HG03575 (cell line): Measurements from ENCODE around the gene FAM168A.

Experiments used
- ATAC-seq: cut with Tn5 transposase; IDR thresholded peaks from one replicate; pipeline ENCODE4 v1.9.1; 2021; ENCODE audit not compliant: unreplicated experiment, insufficient number of reproducible peaks, low FRiP score; ENCODE audit errors: extremely low read depth

FAM168A gene, protein sequence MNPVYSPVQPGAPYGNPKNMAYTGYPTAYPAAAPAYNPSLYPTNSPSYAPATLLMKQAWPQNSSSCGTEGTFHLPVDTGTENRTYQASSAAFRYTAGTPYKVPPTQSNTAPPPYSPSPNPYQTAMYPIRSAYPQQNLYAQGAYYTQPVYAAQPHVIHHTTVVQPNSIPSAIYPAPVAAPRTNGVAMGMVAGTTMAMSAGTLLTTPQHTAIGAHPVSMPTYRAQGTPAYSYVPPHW

DNA sequence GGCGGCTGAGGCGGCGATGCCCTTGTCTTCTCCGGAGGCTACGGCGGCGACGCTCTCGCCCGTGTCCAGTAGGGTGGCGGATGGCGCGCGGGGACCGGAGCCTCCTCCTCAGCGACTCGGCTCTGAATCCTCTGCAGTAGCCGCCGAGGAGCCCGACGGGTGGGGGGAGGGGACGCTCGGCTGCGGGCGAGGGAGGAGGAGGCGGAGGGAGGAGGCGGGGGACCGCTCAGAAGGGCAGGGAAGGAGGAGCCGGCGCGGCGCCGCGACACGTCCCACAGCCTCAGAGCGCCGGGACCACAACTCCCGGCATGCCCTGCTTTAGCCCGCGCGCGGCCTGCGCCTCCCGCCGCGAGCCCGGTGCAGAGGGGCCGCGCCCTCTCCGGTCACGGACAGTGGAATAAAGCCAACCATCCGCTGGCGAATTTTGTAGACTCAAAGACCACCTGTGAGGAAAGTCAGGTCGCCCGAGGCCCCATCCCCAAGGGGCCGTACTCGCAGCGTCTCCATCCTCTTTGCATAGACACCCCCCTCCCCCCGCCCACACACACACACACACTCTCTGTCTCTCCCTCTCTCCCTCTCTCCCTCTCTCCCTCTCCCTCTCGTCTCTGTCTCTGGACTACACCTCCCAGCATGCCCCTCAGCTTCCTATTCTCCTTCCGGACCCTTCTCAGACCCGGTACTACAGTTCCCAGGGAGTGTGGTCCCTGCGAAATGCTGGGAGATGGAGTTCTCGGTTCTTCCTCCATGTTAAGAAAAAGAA, at the start of gene FAM168A:
FAM168A (minus strand) TSS at position 157 of the 763 bp plus-strand sequence. CDS start 129,638 bp downstream, outside the sequence.
- no peak for ATAC-seq

GRCh38 chr11:73647459-73648100, 49.7 kb upstream of the FAM168A start:
- no peak for ATAC-seq

DNA sequence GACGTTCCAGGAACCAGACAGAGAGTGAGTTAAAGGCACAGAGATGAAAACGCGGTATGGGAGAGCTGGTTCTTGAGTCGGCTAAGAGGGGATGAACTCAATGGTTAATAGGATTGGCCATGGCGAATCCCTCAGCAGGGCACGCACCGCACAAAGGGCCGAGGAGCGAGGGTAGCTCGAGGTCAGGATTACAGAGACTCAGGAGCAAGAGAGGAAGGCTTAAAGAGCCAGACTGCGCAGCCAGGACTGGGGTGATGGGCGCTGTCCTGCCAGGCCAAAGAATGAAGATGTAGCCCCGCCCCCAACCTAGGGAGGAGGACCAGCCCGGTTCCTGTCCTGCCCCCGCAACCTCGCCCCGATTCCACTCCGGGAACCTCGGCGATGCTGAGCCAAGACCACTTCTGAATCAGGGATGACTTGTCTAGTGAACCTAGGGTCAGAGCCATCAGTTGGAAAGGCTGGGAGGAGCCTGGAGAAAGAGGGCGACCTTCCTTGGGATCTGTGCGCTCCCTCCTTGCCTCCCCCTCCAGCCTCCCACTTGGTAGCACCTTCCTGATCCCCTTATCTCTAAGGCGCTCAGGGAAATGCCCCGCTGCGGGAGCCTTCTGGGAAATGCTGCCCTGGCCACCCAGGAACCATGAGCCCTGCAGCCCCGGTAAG, 48.2 kb upstream of the FAM168A start, which contains the start of gene PLEKHB1:
PLEKHB1 (plus strand) TSS at position 610 of the 660 bp plus-strand sequence; CDS start at position 638, 28 bp downstream.
- ATAC-seq = no peak

DNA sequence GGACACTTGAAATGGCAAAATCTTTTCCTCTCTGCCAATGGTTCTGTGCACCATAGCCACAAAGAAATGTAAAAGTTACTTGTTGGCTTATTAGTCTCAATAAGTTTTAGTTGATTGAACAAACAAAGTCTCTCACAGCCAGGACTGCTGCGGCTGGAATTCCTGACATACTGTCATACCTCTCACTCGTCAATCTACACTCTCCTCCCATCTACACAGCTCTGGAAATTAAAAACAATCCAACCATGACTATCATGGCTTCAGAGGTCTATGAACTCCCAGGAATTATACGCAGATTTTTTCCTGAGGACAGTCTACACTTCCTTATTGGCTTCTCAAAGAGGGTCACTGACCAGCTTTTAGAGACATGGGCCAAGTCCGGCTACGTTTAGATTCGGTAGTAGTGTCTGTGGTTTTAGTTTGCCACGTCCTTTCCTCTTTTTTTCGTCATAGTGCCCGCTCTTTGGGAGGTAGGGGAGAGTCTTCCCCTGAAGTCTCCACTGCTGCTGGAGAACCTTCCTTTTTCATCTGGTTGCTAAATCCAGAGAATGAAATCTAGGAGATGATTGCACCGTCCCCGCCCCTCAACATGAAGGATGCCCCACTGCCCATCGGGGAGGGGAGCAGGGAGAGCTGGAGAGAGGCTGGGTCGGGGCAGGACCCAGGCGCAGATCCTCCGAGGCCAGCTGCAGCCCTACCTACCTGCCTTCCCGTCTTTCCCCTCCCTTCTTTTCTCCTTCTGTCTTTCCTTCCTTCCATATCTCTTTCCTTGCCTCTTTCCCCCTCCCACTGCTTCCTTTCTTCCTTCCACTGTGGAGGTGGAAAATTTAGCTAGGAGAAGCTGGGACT, 47.4 kb upstream of the FAM168A start:
- no peak for ATAC-seq

DNA sequence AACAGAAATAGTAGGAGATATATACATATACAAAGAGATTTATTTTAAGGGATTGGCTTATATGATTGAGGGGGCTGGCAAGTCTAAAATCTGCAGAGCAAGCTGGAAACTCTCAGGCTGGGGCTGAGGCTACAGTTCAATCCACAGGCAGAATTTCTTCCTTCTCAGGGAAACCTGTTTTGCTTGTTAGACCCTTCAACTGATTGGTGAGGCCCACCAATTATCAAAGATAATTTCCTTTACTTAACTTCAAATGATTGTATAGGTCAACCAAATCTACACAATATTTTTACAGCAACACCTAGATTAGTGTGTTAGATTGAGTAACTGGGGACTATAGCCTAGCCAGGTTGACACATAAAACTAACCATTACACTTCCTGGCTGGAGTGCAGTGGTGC, 43.8 kb upstream of the FAM168A start:
- no peak for ATAC-seq

DNA sequence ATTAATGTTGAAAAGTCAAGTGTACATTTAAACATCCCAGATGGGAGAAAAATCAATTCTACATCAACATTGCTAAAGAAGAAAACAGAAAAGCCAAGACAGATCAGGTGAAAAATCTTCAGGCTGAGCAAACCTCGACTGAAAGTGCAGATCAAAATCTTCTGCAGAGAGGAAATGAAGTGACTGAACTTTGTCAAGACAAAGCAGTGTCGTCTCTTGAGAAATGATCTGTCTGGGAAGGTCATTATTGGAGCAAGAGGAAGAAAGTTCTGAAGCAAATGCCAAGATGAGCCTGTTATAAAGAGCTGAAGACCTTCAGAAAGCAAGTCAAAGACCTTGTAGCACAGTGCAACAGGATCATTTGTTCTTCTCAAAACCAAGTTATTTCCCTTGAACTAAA, 42.7 kb upstream of the FAM168A start:
- ATAC-seq = no peak

GRCh38 chr11:73637012-73637411, 39.1 kb upstream of the FAM168A start:
- ATAC-seq = no peak

DNA sequence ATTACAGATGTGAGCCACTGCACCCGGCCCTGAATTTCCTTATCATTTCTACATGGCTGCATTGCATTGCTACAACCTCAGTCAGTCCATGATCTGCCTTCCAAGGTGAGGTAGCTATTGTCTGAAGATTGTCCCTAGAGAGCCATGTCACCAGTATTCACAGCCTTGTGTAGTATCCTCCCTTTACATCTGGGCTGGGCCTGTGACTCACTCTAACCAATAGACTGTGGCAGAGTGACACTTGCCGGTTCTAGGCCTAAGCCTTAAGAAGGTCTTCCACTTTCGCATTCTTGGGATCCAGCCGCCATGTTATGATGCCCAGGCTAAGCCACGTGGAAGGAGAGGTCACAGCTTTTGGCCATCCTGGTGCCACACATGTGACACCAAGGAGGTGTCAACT, 38.3 kb upstream of the FAM168A start:
- no peak for ATAC-seq

DNA sequence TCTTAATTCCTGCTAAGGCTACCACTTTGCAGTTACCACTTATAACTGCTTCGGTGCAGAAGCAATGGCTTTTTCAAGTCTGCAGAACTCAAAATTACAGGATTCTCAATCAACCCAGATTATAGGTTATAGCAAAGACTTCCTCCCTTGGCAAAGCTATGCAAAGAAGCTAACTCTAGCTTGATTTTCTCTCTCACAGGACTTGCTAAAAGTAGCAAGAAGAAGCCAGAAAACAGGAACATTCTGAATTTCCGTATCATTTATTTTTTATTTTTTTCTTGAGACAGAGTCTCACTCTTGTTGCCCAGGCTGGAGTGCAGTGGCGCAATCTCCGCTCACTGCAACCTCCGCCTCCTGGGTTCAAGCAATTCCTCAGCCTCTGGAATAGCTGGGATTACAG, 37.8 kb upstream of the FAM168A start:
- no peak for ATAC-seq

DNA sequence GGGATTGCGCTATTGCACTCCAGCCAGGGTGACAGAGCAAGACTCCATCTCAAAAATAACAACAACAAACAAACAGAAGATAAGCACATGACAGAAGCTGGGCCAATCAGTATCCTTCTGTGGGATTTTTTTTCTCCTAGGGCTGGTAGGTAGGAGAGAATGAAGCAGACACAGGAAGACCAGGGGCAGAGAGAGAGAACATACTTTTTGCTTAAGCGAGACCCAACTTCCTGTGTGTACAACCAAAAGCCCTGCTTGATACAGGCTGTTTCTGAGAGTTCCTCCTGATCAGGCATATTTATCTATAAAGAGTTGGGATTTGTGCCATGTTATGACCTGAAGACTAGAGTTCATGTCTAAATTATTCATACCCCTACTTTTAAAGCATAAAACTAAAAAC, 36.1 kb upstream of the FAM168A start:
- no peak for ATAC-seq

- ATAC-seq = no peak
These were observed 35.1 kb upstream of the FAM168A start for GRCh38 chr11:73632996-73633395.

DNA sequence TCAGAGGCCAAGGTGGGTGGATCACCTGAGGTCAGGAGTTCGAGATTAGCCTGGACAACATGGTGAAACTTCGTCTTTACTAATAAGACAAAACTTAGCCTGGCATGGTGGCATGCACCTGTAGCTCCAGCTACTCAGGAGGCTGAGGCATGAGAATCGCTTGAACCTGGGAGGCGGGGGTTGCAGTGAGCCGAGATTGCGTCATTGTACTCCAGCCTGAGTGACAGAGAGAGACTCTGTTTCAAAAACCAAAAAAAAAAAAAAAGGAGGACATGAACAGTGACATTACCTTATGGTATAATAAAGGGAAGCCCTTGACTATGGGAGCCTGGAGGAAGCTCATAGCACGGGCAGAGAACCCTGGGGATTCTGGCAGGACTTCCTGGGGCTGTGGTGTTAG, 32.0 kb upstream of the FAM168A start:
- no peak for ATAC-seq

- no peak for ATAC-seq
These were observed 27.9 kb upstream of the FAM168A start for GRCh38 chr11:73625696-73626318.

- ATAC-seq = no peak
These were observed 25.8 kb upstream of the FAM168A start for GRCh38 chr11:73623686-73624085.

DNA sequence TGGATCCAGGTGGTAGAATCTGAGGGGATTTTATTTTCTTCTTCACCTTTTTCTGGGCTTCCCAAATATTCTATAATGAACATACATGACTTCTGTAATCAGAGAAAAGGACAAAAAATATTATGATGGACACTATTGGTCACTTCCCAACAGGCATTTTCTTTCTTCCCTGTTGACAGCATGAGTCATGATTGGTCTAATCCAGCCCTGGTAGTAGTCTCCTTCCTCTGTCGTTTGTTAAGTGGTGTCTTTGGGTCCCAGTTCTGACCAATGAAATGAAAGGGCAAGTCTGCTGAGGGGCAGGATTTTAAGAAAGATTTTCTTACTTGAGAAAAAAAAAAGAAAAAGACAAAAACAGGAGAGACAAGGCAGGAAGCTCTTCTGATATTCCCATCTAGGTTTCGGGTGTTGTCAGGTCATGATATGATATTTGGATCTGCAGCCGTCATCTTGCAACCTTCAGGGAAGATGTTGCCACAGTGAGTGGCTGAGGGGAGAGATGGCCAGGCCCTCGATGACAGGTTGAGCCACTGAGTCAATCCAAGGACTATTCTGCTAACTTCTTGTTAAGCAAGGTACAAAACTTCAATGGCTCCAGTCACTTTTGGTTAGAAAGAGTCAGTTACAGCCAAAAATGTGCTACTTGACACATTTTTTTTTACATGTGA, 25.1 kb upstream of the FAM168A start:
- no peak for ATAC-seq

- no peak for ATAC-seq
These were observed 16.7 kb upstream of the FAM168A start for GRCh38 chr11:73614591-73614990.

- no peak for ATAC-seq
These were observed 14.8 kb upstream of the FAM168A start for GRCh38 chr11:73612601-73613140.
